Motor neuron (in vitro differentiated cells): ENCODE results near the gene TSPAN14. TPM values are rescaled to one million over a fixed set of nuclear protein-coding genes. Genes with fewer than 3 reads are reported as not detected.
"Not testable (repeated sequence)": the region's sequence is repeated elsewhere in the genome, so short reads cannot be mapped to it uniquely, and the experiment has no call there.

Source experiments
- ATAC-seq, 8 experiments: fragments of 200-7000 bp; cut with Tn5 transposase; replicated peaks in 6 of 8; 2 replicates each; pipeline ENCODE4 v1.8.0; 2021; ENCODE audit warnings: mild to moderate bottlenecking in 8 of 8, moderate library complexity in 8 of 8
- H3K27ac ChIP-seq, 2 donors: fragments of 250-450 bp; sonication (Bioruptor Pico); 2 replicates each; pipeline ENCODE4 v1.9.0; 2021; ENCODE audit warnings: antibody characterized with exemption in 2 of 2, mild to moderate bottlenecking in 2 of 2, moderate library complexity in 1 of 2
- H3K4me1 ChIP-seq, 2 donors: fragments of 250-450 bp; sonication (Bioruptor Pico); replicated peaks in 1 of 2; 2 replicates each; pipeline ENCODE4 v1.6.1; 2021; ENCODE audit warnings: antibody characterized with exemption in 2 of 2, mild to moderate bottlenecking in 2 of 2, moderate library complexity in 1 of 2
- H3K4me3 ChIP-seq, 5 donors: fragments of 250-450 bp; sonication (Bioruptor Pico); 2 replicates each; pipeline ENCODE4 v1.9.0; 2021; ENCODE audit warnings: antibody characterized with exemption in 5 of 5, mild to moderate bottlenecking in 5 of 5, moderate library complexity in 4 of 5
- WGBS, 10 experiments: fragments of 450-650 bp; shearing (Covaris generic); methylation state at CpG; one replicate each; pipeline ENCODE4 v1.0.0; 2022; 5-methylcytosine and 5-hydroxymethylcytosine counted together
- in situ Hi-C, 9 experiments: fragments of 400-800 bp; cut with MboI; loops; one replicate each; pipeline ENCODE4 v1.15.0; 2021; ENCODE audit warnings: low sequenced_read_pairs in 9 of 9, low pct_unique_long_range_greater_than_20kb in 2 of 9; ENCODE audit not compliant: unreplicated experiment in 9 of 9
- total RNA-seq, 8 experiments: library from RNA; unstranded; fragments of 300-600 nt; gene quantifications; 2 replicates each; pipeline versions ENCODE4 v1.2.3 to v1.2.4, GENCODE V29; 2022

Gene TSPAN14
- total RNA-seq, 8 experiments from 2014 or later = 12.4 to 44.8 (median 16.1) TPM

GRCh38 chr10:80537086-80537735 lies 83.1 kb downstream of the TSPAN14 start:
- H3K4me1 ChIP-seq = peaks cover 8 to 9% of the 10 kb centered on the region in 2 donors
- WGBS, 10 experiments = 55 to 100% (median 78%) methylated on average over 1 to 6 of the region's 8 CpGs
- H3K27ac ChIP-seq = peak overlapping the region in 1 of 2 donors; percentile 13
- in situ Hi-C loops = no loop called here
- ATAC-seq = peak in 1 of 8 experiments; percentile 45
- no peak overlapping the region for H3K4me3 ChIP-seq

- Histone ChIP-seq H3K4me1 (peaks cover 8 to 9% of the 10 kb centered on the region in 2 donors), H3K27ac (peak within 1 kb of the TSS in 1 of 2 donors; percentile 13), H3K4me3 (no peak within 1 kb of the TSS)
- WGBS, 10 experiments = 80 to 100% (median 88%) methylated on average over 1 to 3 of the region's 19 CpGs; no CpG with 5 or more reads in 5 of the 10 experiments
- in situ Hi-C loops = no loop called here
- no peak for ATAC-seq
These were observed 83.8 kb downstream of the TSPAN14 start, which contains the start of gene SH2D4B for GRCh38 chr10:80537736-80538480. SH2D4B (plus strand) TSS chr10:80537902; CDS start chr10:80538332, 430 bp downstream.

GRCh38 chr10:80538481-80539185 lies 84.5 kb downstream of the TSPAN14 start:
- no peak overlapping the region for H3K27ac ChIP-seq
- no peak overlapping the region for H3K4me3 ChIP-seq
- in situ Hi-C loops = no loop called here
- WGBS, 10 experiments = 50 to 100% (median 79%) methylated on average over 2 to 5 of the region's 16 CpGs; no CpG with 5 or more reads in 4 of the 10 experiments
- no peak for ATAC-seq
- peaks cover 8 to 9% of the 10 kb centered on the region in 2 donors for H3K4me1 ChIP-seq

- 0 to 89% (median 61%) methylated on average over 1 to 4 of the region's 7 CpGs; no CpG with 5 or more reads in 4 of the 10 experiments for WGBS, 10 experiments
- in situ Hi-C loops = no loop called here
- peaks cover 8 to 9% of the 10 kb centered on the region in 2 donors for H3K4me1 ChIP-seq
- no peak overlapping the region for H3K27ac ChIP-seq
- ATAC-seq = peak in 1 of 8 experiments; percentile 5
- H3K4me3 ChIP-seq = no peak overlapping the region
These were observed 85.4 kb downstream of the TSPAN14 start for GRCh38 chr10:80539421-80540031.

GRCh38 chr10:80540136-80540535 lies 86.0 kb downstream of the TSPAN14 start:
- Histone ChIP-seq H3K4me3 (no peak overlapping the region), H3K4me1 (peaks cover 8 to 9% of the 10 kb centered on the region in 2 donors), H3K27ac (no peak overlapping the region)
- ATAC-seq = no peak
- in situ Hi-C loops = no loop called here
- 48 to 97% (median 91%) methylated on average over 2 to 7 of the region's 11 CpGs; no CpG with 5 or more reads in 3 of the 10 experiments for WGBS, 10 experiments

- no peak overlapping the region for H3K4me3 ChIP-seq
- in situ Hi-C loops = no loop called here
- ATAC-seq = no peak
- WGBS, 10 experiments = 80 to 100% (median 95%) methylated on average over 1 to 7 of the region's 9 CpGs; no CpG with 5 or more reads in 6 of the 10 experiments
- H3K27ac ChIP-seq = no peak overlapping the region
- peaks cover 8 to 9% of the 10 kb centered on the region in 2 donors for H3K4me1 ChIP-seq
These were observed 86.5 kb downstream of the TSPAN14 start for GRCh38 chr10:80540618-80540980.

- 20 to 100% (median 74%) methylated on average over 1 to 11 of the region's 11 CpGs; no CpG with 5 or more reads in 2 of the 10 experiments for WGBS, 10 experiments
- peak in 4 of 8 experiments; percentile 37 to 55 (median 46) for ATAC-seq
- H3K4me1 ChIP-seq = peaks cover 8 to 9% of the 10 kb centered on the region in 2 donors
- in situ Hi-C loops = no loop called here
- H3K27ac ChIP-seq = peak overlapping the region in 1 of 2 donors; percentile 56
- no peak overlapping the region for H3K4me3 ChIP-seq
These were observed 87.1 kb downstream of the TSPAN14 start for GRCh38 chr10:80540981-80541750.

- H3K27ac ChIP-seq = no peak overlapping the region
- H3K4me1 ChIP-seq = peaks cover 5 to 7% of the 10 kb centered on the region in 2 donors
- ATAC-seq = no peak
- in situ Hi-C loops = no loop called here
- WGBS, 10 experiments = 0 to 94% (median 65%) methylated on average over 1 to 2 of the region's 4 CpGs; no CpG with 5 or more reads in 3 of the 10 experiments
- no peak overlapping the region for H3K4me3 ChIP-seq
These were observed 87.9 kb downstream of the TSPAN14 start for GRCh38 chr10:80542053-80542452.

GRCh38 chr10:80542652-80543318 lies 88.7 kb downstream of the TSPAN14 start:
- Histone ChIP-seq H3K4me1 (no peaks in the 10 kb centered on the region), H3K27ac (no peak overlapping the region), H3K4me3 (no peak overlapping the region)
- 20 to 92% (median 79%) methylated on average over 1 to 5 of the region's 19 CpGs; no CpG with 5 or more reads in 4 of the 10 experiments for WGBS, 10 experiments
- in situ Hi-C loops = no loop called here
- peak in 2 of 8 experiments; percentile 30 to 54 for ATAC-seq

GRCh38 chr10:80543319-80543672 lies 89.2 kb downstream of the TSPAN14 start:
- 100% methylated on average over 1 of the region's 25 CpGs; no CpG with 5 or more reads in 8 of the 10 experiments for WGBS, 10 experiments

GRCh38 chr10:80544316-80544953 lies 90.3 kb downstream of the TSPAN14 start:
- 35 to 95% (median 89%) methylated on average over 3 to 8 of the region's 12 CpGs; no CpG with 5 or more reads in 5 of the 10 experiments for WGBS, 10 experiments
- in situ Hi-C loops = no loop called here
- no peaks in the 10 kb centered on the region for H3K4me1 ChIP-seq
- H3K4me3 ChIP-seq = no peak overlapping the region
- ATAC-seq = peak in 1 of 8 experiments; percentile 31
- no peak overlapping the region for H3K27ac ChIP-seq

More at GRCh38 chr10:80543319-80543672, 89.2 kb downstream of the TSPAN14 start:
- H3K27ac ChIP-seq, H3K4me1 ChIP-seq, H3K4me3 ChIP-seq, in situ Hi-C loops, ATAC-seq: not testable (repeated sequence)
